HG03135 (cell line): ENCODE data around the gene ATAD3C.
"Not testable (repeated sequence)": the region's sequence is repeated elsewhere in the genome, so short reads cannot be mapped to it uniquely, and the experiment has no call there.

Source experiments
- ATAC-seq: cut with Tn5 transposase; IDR thresholded peaks from one replicate; pipeline ENCODE4 v1.9.1; 2021; ENCODE audit warnings: mild to moderate bottlenecking, moderate library complexity; ENCODE audit not compliant: unreplicated experiment

Gene ATAD3C

GRCh38 chr1:1468196-1468985, 18.9 kb downstream of the ATAD3C start:
- not testable (repeated sequence) for ATAC-seq

DNA sequence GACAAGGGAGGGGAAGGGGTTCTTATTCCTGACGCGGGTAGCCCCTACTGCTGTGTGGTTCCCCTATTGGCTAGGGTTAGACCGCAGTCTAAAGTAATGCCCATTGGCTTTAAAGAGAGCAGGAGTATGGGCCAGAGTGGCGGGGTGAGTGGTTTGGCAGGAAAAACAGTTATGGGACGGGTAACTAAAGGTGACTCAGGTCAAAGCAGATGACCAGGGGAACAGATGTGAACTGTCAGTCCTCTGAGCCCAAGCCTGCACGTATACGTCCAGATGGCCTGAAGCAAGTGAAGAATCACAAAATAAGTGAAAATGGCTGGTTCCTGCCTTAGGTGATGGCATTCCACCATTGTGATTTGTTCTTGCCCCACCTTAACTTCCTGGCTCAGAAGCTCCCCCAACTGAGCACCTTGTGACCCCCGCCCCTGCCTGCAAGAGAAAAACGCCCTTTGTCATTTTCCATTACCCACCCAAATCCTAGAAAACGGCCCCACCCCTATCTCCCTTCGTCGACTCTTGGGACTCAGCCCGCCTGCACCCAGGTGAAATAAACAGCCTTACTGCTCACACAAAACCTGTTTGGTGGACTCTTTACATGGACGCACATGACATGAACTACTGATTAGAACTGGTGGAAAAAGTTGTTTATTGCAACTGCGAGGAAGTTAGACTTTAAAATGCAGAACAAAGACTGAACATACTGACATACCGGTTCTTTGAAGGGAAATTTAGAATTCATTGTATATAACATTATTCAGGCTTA, 21.3 kb downstream of the ATAD3C start:
- no peak for ATAC-seq

GRCh38 chr1:1471389-1472052, 22.0 kb downstream of the ATAD3C start, which contains the start of gene ATAD3B:
TSS of gene ATAD3B (plus strand) at chr1:1471765. CDS start at chr1:1471885, 120 bp downstream.
- ATAC-seq: peak; percentile 88

GRCh38 chr1:1472053-1472876, 22.8 kb downstream of the ATAD3C start:
- peak; percentile 21 for ATAC-seq

DNA sequence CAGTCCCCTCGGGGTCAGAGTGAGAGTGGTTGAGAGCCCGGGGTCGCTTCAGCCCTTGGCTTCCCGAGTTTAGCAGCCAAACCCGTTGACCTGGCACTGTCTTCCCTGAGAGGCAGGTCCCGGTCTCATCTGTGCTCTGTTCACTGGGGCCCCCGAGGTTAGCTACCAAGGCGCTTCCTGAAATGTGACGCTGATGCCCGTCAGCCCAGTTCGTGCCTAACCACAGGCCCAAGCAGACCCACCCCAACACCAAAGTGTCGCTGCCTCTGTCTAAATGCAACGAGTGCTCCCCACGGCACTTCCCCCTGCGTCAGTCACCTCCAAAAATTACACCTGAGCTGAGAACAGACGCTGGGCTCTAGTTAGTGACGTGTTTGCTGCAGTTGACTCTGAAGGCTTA, 26.5 kb downstream of the ATAD3C start:
- ATAC-seq: not testable (repeated sequence)

DNA sequence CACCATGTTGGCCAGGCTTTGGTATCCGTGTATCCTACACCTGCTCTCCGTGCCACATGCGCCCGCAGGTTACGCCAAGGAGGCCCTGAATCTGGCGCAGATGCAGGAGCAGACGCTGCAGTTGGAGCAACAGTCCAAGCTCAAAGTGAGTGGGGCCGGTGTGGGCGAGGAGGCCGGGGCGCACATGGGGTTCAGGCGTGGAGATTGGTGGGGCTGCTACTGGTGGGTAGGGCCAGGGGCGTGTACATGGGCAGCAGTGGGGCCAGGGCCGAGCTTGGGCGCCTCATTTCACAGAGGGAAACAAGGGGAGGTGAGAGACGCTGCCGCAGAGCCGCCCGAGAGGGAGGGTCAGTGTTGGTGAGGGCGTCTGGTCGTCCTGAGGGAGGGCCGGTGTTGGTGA, 27.7 kb downstream of the ATAD3C start:
- no peak for ATAC-seq

GRCh38 chr1:1479547-1480487, 30.3 kb downstream of the ATAD3C start:
- no peak for ATAC-seq

GRCh38 chr1:1480488-1480867, 31.0 kb downstream of the ATAD3C start:
- ATAC-seq: not testable (repeated sequence)

DNA sequence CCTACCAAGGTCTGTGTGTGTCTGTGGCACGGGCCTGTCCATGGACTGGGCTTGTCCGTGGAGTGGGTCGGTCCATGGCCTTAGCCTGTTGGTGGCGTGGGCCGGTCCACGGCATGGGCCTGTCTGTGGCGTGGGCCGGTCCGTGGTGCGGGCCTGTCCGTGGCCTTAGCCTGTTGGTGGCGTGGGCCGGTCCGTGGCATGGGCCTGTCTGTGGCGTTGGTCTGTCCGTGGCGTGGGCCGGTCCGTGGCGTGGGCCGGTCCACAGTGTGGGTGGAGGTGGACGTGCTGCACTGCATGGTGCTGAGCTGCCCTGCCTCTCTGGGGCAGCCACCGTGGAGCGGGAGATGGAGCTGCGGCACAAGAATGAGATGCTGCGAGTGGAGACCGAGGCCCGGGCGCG, 32.3 kb downstream of the ATAD3C start:
- not testable (repeated sequence) for ATAC-seq

GRCh38 chr1:1482856-1483255, 33.4 kb downstream of the ATAD3C start:
- no peak for ATAC-seq

DNA sequence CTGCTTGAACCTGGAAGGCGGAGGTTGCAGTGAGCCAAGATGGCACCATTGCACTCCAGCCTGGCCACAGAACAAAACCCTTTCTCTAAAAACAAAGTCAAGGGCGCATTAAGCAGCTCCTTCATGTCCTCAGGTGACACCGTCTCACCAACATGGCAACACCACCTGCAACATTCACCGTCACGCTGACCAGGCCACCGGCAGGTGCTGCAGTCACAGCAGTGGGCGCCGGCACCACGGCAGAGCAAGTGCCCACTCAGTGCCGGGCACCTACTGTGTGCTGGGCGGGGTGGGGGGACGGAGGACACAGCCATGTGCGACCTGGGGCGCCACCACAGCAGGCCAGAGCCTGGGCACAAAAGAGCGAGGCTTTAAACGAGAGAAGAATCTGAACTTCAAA, 34.2 kb downstream of the ATAD3C start:
- ATAC-seq: no peak

DNA sequence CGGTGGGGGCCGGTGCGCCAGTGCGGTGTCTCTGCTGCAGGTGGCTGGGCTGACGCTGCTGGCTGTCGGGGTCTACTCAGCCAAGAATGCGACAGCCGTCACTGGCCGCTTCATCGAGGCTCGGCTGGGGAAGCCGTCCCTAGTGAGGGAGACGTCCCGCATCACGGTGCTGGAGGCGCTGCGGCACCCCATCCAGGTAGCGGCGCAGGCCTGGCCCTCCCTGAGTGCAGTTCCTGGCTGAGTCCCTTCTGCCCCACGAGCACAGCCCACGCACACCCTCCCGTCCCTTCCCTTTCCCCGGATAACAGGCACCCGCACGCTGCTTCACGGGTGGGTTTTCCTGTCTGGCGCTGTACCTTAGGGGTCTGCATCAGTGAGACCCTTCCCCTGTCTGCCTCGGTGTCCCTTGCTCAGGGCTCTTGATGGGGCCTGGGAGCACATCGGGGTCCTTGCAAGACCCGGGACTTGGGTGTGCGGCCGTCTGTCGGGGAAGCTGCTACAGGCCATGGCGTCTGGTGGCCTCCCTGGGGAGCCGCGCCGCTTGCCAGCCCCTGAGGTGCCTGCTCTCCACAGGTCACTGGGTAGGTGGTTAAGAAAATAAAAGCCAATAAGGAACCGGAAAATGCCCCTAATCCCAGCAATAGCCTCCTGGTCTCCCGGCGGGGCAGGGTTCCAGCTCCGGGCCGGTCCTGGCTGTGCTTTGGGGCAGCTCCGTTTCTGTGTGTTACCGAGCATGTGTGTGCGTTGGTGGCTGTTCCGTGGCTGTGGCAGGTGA, 35.7 kb downstream of the ATAD3C start:
- ATAC-seq: not testable (repeated sequence)

- not testable (repeated sequence) for ATAC-seq
These were observed 36.3 kb downstream of the ATAD3C start for GRCh38 chr1:1485755-1486317.

- no peak for ATAC-seq
These were observed 38.2 kb downstream of the ATAD3C start for GRCh38 chr1:1487701-1488100.

DNA sequence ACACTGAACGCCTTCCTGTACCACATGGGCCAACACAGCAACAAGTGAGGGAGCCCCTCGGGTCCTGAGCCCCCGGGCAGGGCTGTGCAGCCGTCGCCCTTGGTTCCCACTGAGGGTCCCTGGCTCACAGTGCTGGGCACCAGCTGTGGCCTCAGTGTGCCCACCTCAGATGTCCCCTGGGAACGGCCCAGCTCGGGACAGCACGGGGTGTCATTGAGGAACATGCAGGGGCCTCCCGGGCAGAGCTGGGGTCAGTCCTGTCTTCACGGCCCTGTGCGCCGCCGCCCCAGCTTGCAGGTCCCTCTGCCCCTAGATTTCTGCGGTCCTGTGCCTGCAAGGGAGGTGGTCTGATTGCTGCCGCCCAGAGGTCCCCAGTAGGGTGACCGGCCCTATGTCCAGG, 39.7 kb downstream of the ATAD3C start:
- no peak for ATAC-seq

GRCh38 chr1:1489861-1490260, 40.4 kb downstream of the ATAD3C start:
- no peak for ATAC-seq

- no peak for ATAC-seq
These were observed 41.2 kb downstream of the ATAD3C start for GRCh38 chr1:1490633-1491230.

- ATAC-seq: no peak
These were observed 42.1 kb downstream of the ATAD3C start for GRCh38 chr1:1491601-1492000.
